GM12891 (cell line): ENCODE data around the gene WSCD1.

ENCODE experiments used
- PAX5 ChIP-seq: IDR thresholded peaks from 2 replicates; pipeline ENCODE4 v1.6.1; 2011; ENCODE audit warnings: low read length, moderate library complexity, mild to moderate bottlenecking; ENCODE audit not compliant: insufficient read depth, severe bottlenecking
- POLR2A ChIP-seq: IDR thresholded peaks from 2 replicates; pipeline ENCODE4 v1.6.1; 2011; ENCODE audit warnings: low read depth, low read length, control low read depth
- POLR2AphosphoS5 ChIP-seq: IDR thresholded peaks from 2 replicates; pipeline ENCODE4 v1.6.1; 2011; ENCODE audit warnings: low read depth, low read length, control low read depth
- TAF1 ChIP-seq: IDR thresholded peaks from 2 replicates; pipeline ENCODE4 v1.6.1; 2011; ENCODE audit warnings: low read depth, low read length, control low read depth

DNA sequence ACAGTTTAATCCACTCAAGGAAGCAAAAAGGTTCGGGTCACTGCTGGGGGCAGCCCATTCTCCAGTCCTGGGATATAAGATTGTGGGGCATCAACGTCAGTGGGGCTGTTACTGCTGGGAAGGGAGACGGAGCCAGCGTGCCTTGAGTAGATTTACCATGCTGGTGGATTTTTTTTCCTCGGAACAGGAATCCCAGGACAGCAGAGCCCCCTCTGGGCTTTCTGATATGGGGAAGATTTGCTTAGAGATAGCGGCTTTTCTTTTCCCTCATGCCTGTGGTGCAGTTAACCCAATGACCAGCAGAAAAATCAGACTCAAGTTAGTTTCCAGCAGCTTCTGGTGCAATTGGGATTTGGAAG, 35.4 kb downstream of the WSCD1 start:
- TF ChIP-seq POLR2A (no peak), POLR2AphosphoS5 (no peak), PAX5 (no peak), TAF1 (no peak)
